ENCODE measurements around the gene ZBP1. TPM values are rescaled to one million over a fixed set of nuclear protein-coding genes. Genes with fewer than 3 reads are reported as not detected.

The ZBP1 gene
- under 1 TPM in 1 of 2 donors, not detected in 1; 0.47 TPM for total RNA-seq
- long read RNA-seq: 0 reads

GRCh38 chr20:57620274-57620990 lies at the start of gene ZBP1:
ZBP1 (minus strand) TSS chr20:57620426; CDS start chr20:57620295, 131 bp downstream.
- intact Hi-C loops (cut with DNase I): loop anchor here in 1 of 2 donors (10.0 kb wide), 1 partner anchor 554 kb away; no protein-coding TSS in a partner anchor
- no peak for DNase-seq
- no peak for ATAC-seq

- intact Hi-C loops (cut with DNase I): loop anchor here in 1 of 2 donors (5.0 kb wide), 1 partner anchor 38 kb away; no protein-coding TSS in a partner anchor
- DNase-seq: no peak
- ATAC-seq: no peak
Observed at GRCh38 chr20:57669632-57670031, 49.4 kb upstream of the ZBP1 start.

GRCh38 chr20:57667924-57668782 lies 47.9 kb upstream of the ZBP1 start:
- intact Hi-C loops (cut with DNase I): no loop called here
- no peak for ATAC-seq
- DNase-seq: no peak

GRCh38 chr20:57667388-57667787 lies 47.2 kb upstream of the ZBP1 start:
- ATAC-seq (no peak), DNase-seq (peak; percentile 7)
- intact Hi-C loops (cut with DNase I): no loop called here

GRCh38 chr20:57666834-57667157 lies 46.6 kb upstream of the ZBP1 start:
- ATAC-seq (no peak), DNase-seq (peak; percentile 9)

GRCh38 chr20:57666106-57666833 lies 46.0 kb upstream of the ZBP1 start:
- ATAC-seq (no peak), DNase-seq (peak; percentile 7)

More at GRCh38 chr20:57666834-57667157, 46.6 kb upstream of the ZBP1 start:
- intact Hi-C loops (cut with DNase I): no loop called here

GRCh38 chr20:57665589-57665971 lies 45.4 kb upstream of the ZBP1 start:
- no peak for ATAC-seq
- DNase-seq: no peak
- intact Hi-C loops (cut with DNase I): no loop called here

More at GRCh38 chr20:57666106-57666833, 46.0 kb upstream of the ZBP1 start:
- intact Hi-C loops (cut with DNase I): no loop called here

GRCh38 chr20:57664924-57665588 lies 44.8 kb upstream of the ZBP1 start:
- ATAC-seq (no peak), DNase-seq (no peak)
- intact Hi-C loops (cut with DNase I): no loop called here

- ATAC-seq: no peak
- DNase-seq: peak; percentile 21
- intact Hi-C loops (cut with DNase I): no loop called here
Observed at GRCh38 chr20:57664476-57664875, 44.2 kb upstream of the ZBP1 start.

GRCh38 chr20:57663681-57664451 lies 43.6 kb upstream of the ZBP1 start:
- ATAC-seq: no peak
- peak; percentile 13 for DNase-seq
- intact Hi-C loops (cut with DNase I): no loop called here

GRCh38 chr20:57663241-57663640 lies 43.0 kb upstream of the ZBP1 start:
- intact Hi-C loops (cut with DNase I): no loop called here
- peak; percentile 7 for DNase-seq
- no peak for ATAC-seq

GRCh38 chr20:57662456-57663240 lies 42.4 kb upstream of the ZBP1 start:
- ATAC-seq (no peak), DNase-seq (peak; percentile 17)
- intact Hi-C loops (cut with DNase I): no loop called here

- DNase-seq: peak; percentile 13
- intact Hi-C loops (cut with DNase I): no loop called here
- ATAC-seq: no peak
Observed at GRCh38 chr20:57661746-57662455, 41.7 kb upstream of the ZBP1 start.

- intact Hi-C loops (cut with DNase I): no loop called here
- ATAC-seq: no peak
- peak; percentile 25 for DNase-seq
Observed at GRCh38 chr20:57660922-57661745, 40.9 kb upstream of the ZBP1 start.

GRCh38 chr20:57660181-57660921 lies 40.1 kb upstream of the ZBP1 start:
- no peak for ATAC-seq
- peak; percentile 5 for DNase-seq
- intact Hi-C loops (cut with DNase I): no loop called here
